ENCODE data around the gene CD300H. TPM values are rescaled to one million over a fixed set of nuclear protein-coding genes. Genes with fewer than 3 reads are reported as not detected.

Gene CD300H
- total RNA-seq, 1 donor = not detected

- no peak for TF ChIP-seq CTCF (IDR thresholded peaks at IDR 0.05; ENCODE audit: insufficient read depth, low read depth, low read length)
- no peak within 1 kb of the TSS for H3K4me3 ChIP-seq (ENCODE audit: low read depth, low read length)
- DNase-seq (ENCODE audit: low read depth) = no peak
These were observed 21.5 kb downstream of the CD300H start, which contains the start of gene CD300C for GRCh38 chr17:74545843-74546230. Gene CD300C, minus strand, starts transcription at chr17:74546115. Its CDS starts 333 bp downstream, at chr17:74545782.

- TF ChIP-seq CTCF (IDR thresholded peaks at IDR 0.05; ENCODE audit: insufficient read depth, low read depth, low read length) = no peak
- H3K4me3 ChIP-seq (ENCODE audit: low read depth, low read length) = no peak overlapping the region
- no peak for DNase-seq (ENCODE audit: low read depth)
These were observed 22.1 kb downstream of the CD300H start for GRCh38 chr17:74544991-74545842.

- no peak overlapping the region for H3K4me3 ChIP-seq (ENCODE audit: low read depth, low read length)
- no peak for DNase-seq (ENCODE audit: low read depth)
- no peak for TF ChIP-seq CTCF (IDR thresholded peaks at IDR 0.05; ENCODE audit: insufficient read depth, low read depth, low read length)
These were observed 23.2 kb downstream of the CD300H start for GRCh38 chr17:74543891-74544760.

GRCh38 chr17:74543406-74543805 is 23.9 kb downstream of the CD300H start:
- DNase-seq (ENCODE audit: low read depth) = no peak
- no peak for TF ChIP-seq CTCF (IDR thresholded peaks at IDR 0.05; ENCODE audit: insufficient read depth, low read depth, low read length)
- H3K4me3 ChIP-seq (ENCODE audit: low read depth, low read length) = no peak overlapping the region

GRCh38 chr17:74542727-74543383 is 24.5 kb downstream of the CD300H start:
- no peak for TF ChIP-seq CTCF (IDR thresholded peaks at IDR 0.05; ENCODE audit: insufficient read depth, low read depth, low read length)
- H3K4me3 ChIP-seq (ENCODE audit: low read depth, low read length) = no peak overlapping the region
- DNase-seq (ENCODE audit: low read depth) = no peak

- no peak for TF ChIP-seq CTCF (IDR thresholded peaks at IDR 0.05; ENCODE audit: insufficient read depth, low read depth, low read length)
- no peak for DNase-seq (ENCODE audit: low read depth)
These were observed 25.1 kb downstream of the CD300H start for GRCh38 chr17:74542166-74542565.

More at GRCh38 chr17:74542166-74542565, 25.1 kb downstream of the CD300H start:
- H3K4me3 ChIP-seq (ENCODE audit: low read depth, low read length) = no peak overlapping the region
